Activated naive CD4-positive, alpha-beta T cell treated with anti-CD3 and anti-CD28 coated beads, Interleukin-2, amount 50 U/mL, for 72 hours (primary cell): ENCODE results near the gene SEM1. TPM values are rescaled to one million over a fixed set of nuclear protein-coding genes. Genes with fewer than 3 reads are reported as not detected.
"Not testable (repeated sequence)": the region's sequence is repeated elsewhere in the genome, so short reads cannot be mapped to it uniquely, and the experiment has no call there.

Source experiments
- ATAC-seq, 2 donors: fragments of 150-1000 bp; cut with Tn5 transposase; 2 replicates each; pipeline ENCODE4 v1.10.0; 2021; ENCODE audit warnings: mild to moderate bottlenecking in 2 of 2, moderate library complexity in 2 of 2
- DNase-seq, 2 donors: peaks; one replicate each; pipeline ENCODE4 v3.0.0; 2021 to 2022; ENCODE audit warnings: low spot score in 2 of 2
- H3K27ac Mint-ChIP-seq, 2 donors: one replicate each; pipeline ENCODE4 v1.8.0; 2022; ENCODE audit warnings: mild to moderate bottlenecking in 2 of 2, mixed read lengths in 2 of 2
- H3K36me3 Mint-ChIP-seq, 2 donors: one replicate each; pipeline ENCODE4 v1.8.0; 2022; ENCODE audit warnings: mixed read lengths in 2 of 2
- H3K9me3 Mint-ChIP-seq, 2 donors: one replicate each; pipeline ENCODE4 v1.8.0; 2022; ENCODE audit warnings: mixed read lengths in 2 of 2
- total RNA-seq, 2 donors: library from RNA; stranded (reverse); gene quantifications; one replicate each; pipeline ENCODE4 v1.2.3, GENCODE V29; 2022

SEM1 gene
- total RNA-seq, 2 donors from 2014 or later, result 15.3 to 38.2 TPM

GRCh38 chr7:96654630-96655188, 54.9 kb downstream of the SEM1 start:
- Mint-ChIP-seq H3K9me3 (peaks cover 5 to 10% of the 10 kb centered on the region in 2 donors), H3K36me3 (peaks cover 0 to 6% of the 10 kb centered on the region in 2 donors), H3K27ac (no peak overlapping the region)
- DNase-seq, result no peak
- ATAC-seq, result no peak

GRCh38 chr7:96649981-96650380, 59.7 kb downstream of the SEM1 start:
- Mint-ChIP-seq H3K9me3 (peaks cover 5 to 10% of the 10 kb centered on the region in 2 donors), H3K27ac (no peak overlapping the region), H3K36me3 (peaks cover 0 to 6% of the 10 kb centered on the region in 2 donors)
- DNase-seq (no peak), ATAC-seq (no peak)

GRCh38 chr7:96648784-96649183, 60.9 kb downstream of the SEM1 start:
- ATAC-seq, result no peak
- H3K9me3 Mint-ChIP-seq, result peaks cover 5 to 10% of the 10 kb centered on the region in 2 donors
- H3K27ac Mint-ChIP-seq, result no peak overlapping the region
- no peak for DNase-seq
- peaks cover 0 to 6% of the 10 kb centered on the region in 2 donors for H3K36me3 Mint-ChIP-seq

GRCh38 chr7:96647733-96648132, 61.9 kb downstream of the SEM1 start:
- H3K27ac Mint-ChIP-seq, result no peak overlapping the region
- DNase-seq, result no peak

GRCh38 chr7:96645084-96645483, 64.6 kb downstream of the SEM1 start:
- ATAC-seq, result no peak
- DNase-seq, result no peak
- no peaks in the 10 kb centered on the region for H3K9me3 Mint-ChIP-seq
- no peaks in the 10 kb centered on the region for H3K36me3 Mint-ChIP-seq
- no peak overlapping the region for H3K27ac Mint-ChIP-seq

More at GRCh38 chr7:96647733-96648132, 61.9 kb downstream of the SEM1 start:
- Mint-ChIP-seq H3K9me3 (peaks cover 0 to 4% of the 10 kb centered on the region in 2 donors), H3K36me3 (no peaks in the 10 kb centered on the region)
- no peak for ATAC-seq

GRCh38 chr7:96643436-96643835, 66.2 kb downstream of the SEM1 start:
- ATAC-seq, H3K27ac Mint-ChIP-seq, H3K36me3 Mint-ChIP-seq: not testable (repeated sequence)

GRCh38 chr7:96640054-96640453, 69.6 kb downstream of the SEM1 start:
- Mint-ChIP-seq H3K36me3 (no peaks in the 10 kb centered on the region), H3K27ac (no peak overlapping the region), H3K9me3 (no peaks in the 10 kb centered on the region)
- no peak for ATAC-seq
- no peak for DNase-seq

More at GRCh38 chr7:96643436-96643835, 66.2 kb downstream of the SEM1 start:
- DNase-seq, H3K9me3 Mint-ChIP-seq: not testable (repeated sequence)
